HepG2 (cell line): ENCODE measurements around the gene GSPT1. TPM values are rescaled to one million over a fixed set of nuclear protein-coding genes. Genes with fewer than 3 reads are reported as not detected.
A peak's percentile ranks its signal among the peaks of the same experiment; 100 is the strongest.

Source experiments
- AKAP8 ChIP-seq: sonication (generic); formaldehyde crosslinking; IDR thresholded peaks from 2 replicates; pipeline ENCODE4 v1.5.1; 2020; ENCODE audit warnings: mild to moderate bottlenecking, missing genetic modification reagents
- ARID2 ChIP-seq: sonication (generic); formaldehyde crosslinking; IDR thresholded peaks from 2 replicates; pipeline ENCODE4 v1.8.1; 2022; ENCODE audit warnings: mild to moderate bottlenecking, missing genetic modification reagents, borderline replicate concordance
- ATAD3A ChIP-seq: sonication (generic); formaldehyde crosslinking; IDR thresholded peaks from 2 replicates; pipeline ENCODE4 v1.4.0; 2020; ENCODE audit warnings: missing genetic modification reagents
- ATF5 ChIP-seq: sonication (generic); formaldehyde crosslinking; IDR thresholded peaks from 2 replicates; pipeline ENCODE4 v1.4.0; 2020; ENCODE audit warnings: mild to moderate bottlenecking, low read depth, missing genetic modification reagents
- E2F1 ChIP-seq: sonication (generic); formaldehyde crosslinking; IDR thresholded peaks from 2 replicates; pipeline ENCODE4 v1.5.0; 2020; ENCODE audit warnings: missing genetic modification reagents
- GMEB1 ChIP-seq: sonication (generic); formaldehyde crosslinking; IDR thresholded peaks from 2 replicates; pipeline ENCODE4 v1.5.1; 2020; ENCODE audit warnings: missing genetic modification reagents, mild to moderate bottlenecking, borderline replicate concordance
- HDAC2 ChIP-seq: sonication (generic); formaldehyde crosslinking; IDR thresholded peaks from 2 replicates; pipeline ENCODE4 v1.4.0; 2020; ENCODE audit warnings: missing genetic modification reagents
- NFIB ChIP-seq: sonication (generic); formaldehyde crosslinking; IDR thresholded peaks from 2 replicates; pipeline ENCODE4 v1.9.0; 2021; ENCODE audit warnings: missing genetic modification reagents, mild to moderate bottlenecking, borderline replicate concordance
- RBM22 ChIP-seq: fragments of 200-400 bp; formaldehyde crosslinking; optimal IDR thresholded peaks from 2 replicates; pipeline ENCODE3; 2017; ENCODE audit warnings: mild to moderate bottlenecking, low read length, moderate library complexity
- THAP7 ChIP-seq: sonication (generic); formaldehyde crosslinking; IDR thresholded peaks from 2 replicates; pipeline ENCODE4 v1.8.1; 2023; ENCODE audit warnings: mild to moderate bottlenecking, missing genetic modification reagents
- TSC22D2 ChIP-seq: sonication (generic); formaldehyde crosslinking; IDR thresholded peaks from 2 replicates; pipeline ENCODE4 v1.5.1; 2020; ENCODE audit warnings: missing genetic modification reagents, mild to moderate bottlenecking, borderline replicate concordance
- YEATS2 ChIP-seq: sonication (generic); formaldehyde crosslinking; IDR thresholded peaks from 2 replicates; pipeline ENCODE4 v1.4.0; 2020; ENCODE audit warnings: missing genetic modification reagents, borderline replicate concordance
- YY1 ChIP-seq: IDR thresholded peaks from 2 replicates; pipeline ENCODE4 v1.6.1; 2011; ENCODE audit warnings: low read length, low read depth, moderate library complexity, mild to moderate bottlenecking; ENCODE audit not compliant: insufficient read depth, insufficient replicate concordance
- ZBTB7B ChIP-seq: sonication (generic); formaldehyde crosslinking; IDR thresholded peaks from 2 replicates; pipeline ENCODE4 v1.4.0; 2020; ENCODE audit warnings: missing genetic modification reagents
- ZKSCAN8 ChIP-seq: IDR thresholded peaks from 2 replicates; pipeline ENCODE4 v1.6.1; 2016; ENCODE audit warnings: borderline replicate concordance, missing genetic modification reagents, missing compliant biosample characterization
- ZNF10 ChIP-seq: sonication (generic); formaldehyde crosslinking; IDR thresholded peaks from 2 replicates; pipeline ENCODE4 v1.4.0; 2020; ENCODE audit warnings: mild to moderate bottlenecking, low read depth, missing genetic modification reagents, borderline replicate concordance
- ZNF18 ChIP-seq: sonication (generic); formaldehyde crosslinking; IDR thresholded peaks from 2 replicates; pipeline ENCODE4 v1.8.0; 2022; ENCODE audit warnings: mild to moderate bottlenecking, missing genetic modification reagents; ENCODE audit not compliant: insufficient replicate concordance
- ZNF224 ChIP-seq: sonication (generic); formaldehyde crosslinking; IDR thresholded peaks from 2 replicates; pipeline ENCODE4 v1.5.0; 2020; ENCODE audit warnings: mild to moderate bottlenecking, missing genetic modification reagents
- ZNF331 ChIP-seq: sonication (generic); formaldehyde crosslinking; IDR thresholded peaks from 2 replicates; pipeline ENCODE4 v1.4.0; 2020; ENCODE audit warnings: missing genetic modification reagents
- ZNF337 ChIP-seq: sonication (generic); formaldehyde crosslinking; IDR thresholded peaks from 2 replicates; pipeline ENCODE4 v1.5.1; 2020; ENCODE audit warnings: missing genetic modification reagents, low read depth, mild to moderate bottlenecking, borderline replicate concordance
- ZNF580 ChIP-seq: IDR thresholded peaks from 2 replicates; pipeline ENCODE4 v1.6.1; 2016; ENCODE audit warnings: low read depth, borderline replicate concordance
- ZNF850 ChIP-seq: sonication (generic); formaldehyde crosslinking; conservative IDR thresholded peaks from 2 replicates; pipeline ENCODE4 v1.9.0; 2021; ENCODE audit warnings: mild to moderate bottlenecking, missing genetic modification reagents
- polyA plus RNA-seq, 8 experiments: library from polyadenylated mRNA; depleted of rRNA in 3 of 8; stranded (reverse) in 7 of 8; unstranded in 1 of 8; fragments of >200 nt; fragmentation: Illumina TruSeq in 4 of 8; extraction: Trizol in 4 of 8; gene quantifications; 2 replicates each; pipeline versions ENCODE4 v1.2.1 to v1.2.3, GENCODE V29; 2011 to 2016; ENCODE audit warnings: low read depth in 4 of 8, missing spikeins in 1 of 8, mixed read lengths in 1 of 8; ENCODE audit not compliant: insufficient read depth in 1 of 8
- total RNA-seq, 5 experiments: library from RNA; depleted of rRNA; stranded (reverse); fragments of >200 nt; fragmentation: Illumina TruSeq; extraction: Trizol; gene quantifications; 2 replicates each; pipeline ENCODE4 v1.2.3, GENCODE V29; 2016; ENCODE audit warnings: low read depth in 1 of 5

The GSPT1 gene
- total and polyA plus RNA-seq, 2 of the 13 experiments (the other 11 are each of a cell fraction or from before 2014, with no cell fraction given) = 120 to 316 TPM

GRCh38 chr16:11851294-11852091 is 64.3 kb downstream of the GSPT1 start, which contains the start of gene RSL1D1 (continued):
- TF ChIP-seq THAP7 = peak; percentile 40; the same call in 1 of the 2 replicates
- peak; percentile 64 for TF ChIP-seq E2F1 (CRISPR knock-in tag)
- peak; percentile 71; the same call in 1 of the 2 replicates for TF ChIP-seq ATF5 (CRISPR knock-in tag)
- TF ChIP-seq YEATS2 (CRISPR knock-in tag) = peak; percentile 95
- peak; percentile 77 for TF ChIP-seq HDAC2 (CRISPR knock-in tag)
- peak; percentile 65 for TF ChIP-seq ZNF331
- TF ChIP-seq ZKSCAN8 (CRISPR knock-in tag) = peak; percentile 47
- TF ChIP-seq RBM22 = peak; percentile 13
- peak; percentile 93; the same call in 1 of the 2 replicates for TF ChIP-seq ZNF10
- TF ChIP-seq ZNF580 (CRISPR knock-in tag) = peak; percentile 86; the same call in 1 of the 2 replicates
- peak; percentile 87; the same call in 1 of the 2 replicates for TF ChIP-seq ATAD3A (CRISPR knock-in tag)
- no peak; the same call in 1 of the 2 replicates for TF ChIP-seq ZNF850 (CRISPR knock-in tag)
- peak; percentile 74 for TF ChIP-seq GMEB1 (CRISPR knock-in tag)
- no peak for TF ChIP-seq NFIB (CRISPR knock-in tag)
- TF ChIP-seq TSC22D2 (CRISPR knock-in tag) = peak; percentile 94; the same call in 1 of the 2 replicates
- peak; percentile 97 for TF ChIP-seq ARID2 (CRISPR knock-in tag)
- TF ChIP-seq ZNF337 (CRISPR knock-in tag) = peak; percentile 73; the same call in 1 of the 2 replicates
- TF ChIP-seq AKAP8 = peak; percentile 90
- peak; percentile 98 for TF ChIP-seq YY1
- peak; percentile 80; the same call in 1 of the 2 replicates for TF ChIP-seq ZNF224 (CRISPR knock-in tag)
- TF ChIP-seq ZNF18 (CRISPR knock-in tag) = peak; percentile 90
- no peak for TF ChIP-seq ZBTB7B (CRISPR knock-in tag)
